Right lobe of liver (tissue), 6 donors: ENCODE measurements around the gene MPPED1. TPM values are rescaled to one million over a fixed set of nuclear protein-coding genes. Genes with fewer than 3 reads are reported as not detected.

ENCODE experiments used
- ATAC-seq, 4 donors: fragments of 200-7000 bp; cut with Tn5 transposase; one replicate each; pipeline ENCODE4 v1.9.1; 2020; ENCODE audit warnings: mild to moderate bottlenecking in 4 of 4, moderate library complexity in 4 of 4
- DNase-seq, 3 donors: peaks; one replicate each; pipeline ENCODE4 v3.0.0-alpha.2; 2020
- H3K27ac ChIP-seq, 3 donors: fragments of 200-600 bp; one replicate each; pipeline ENCODE4 v1.8.0; 2022
- H3K27me3 ChIP-seq, 2 donors: fragments of 200-600 bp; one replicate each; pipeline ENCODE4 v1.8.0; 2022
- H3K36me3 ChIP-seq, 4 donors: fragments of 200-600 bp; sonication (generic) in 1 of 4; one replicate each; pipeline versions ENCODE4 v1.5.1 to v1.8.0; 2017 to 2022; ENCODE audit warnings: control low read depth in 1 of 4
- H3K4me1 ChIP-seq, 4 donors: fragments of 200-600 bp; sonication (generic) in 1 of 4; one replicate each; pipeline versions ENCODE4 v1.5.1 to v1.8.0; 2017 to 2022; ENCODE audit warnings: control low read depth in 1 of 4
- H3K4me3 ChIP-seq, 3 donors: fragments of 200-600 bp; one replicate each; pipeline ENCODE4 v1.8.0; 2022
- H3K9me3 ChIP-seq, 4 donors: fragments of 200-600 bp; sonication (generic) in 1 of 4; one replicate each; pipeline versions ENCODE4 v1.5.1 to v1.8.0; 2017 to 2022; ENCODE audit warnings: control low read depth in 1 of 4
- CTCF ChIP-seq, 4 donors: fragments of 200-600 bp in 3 of 4; fragments of 450-650 bp in 1 of 4; IDR thresholded peaks; one replicate each; pipeline versions ENCODE4 v1.5.1 to v1.8.0; 2016 to 2022; ENCODE audit warnings: antibody characterized with exemption in 4 of 4, mild to moderate bottlenecking in 2 of 4
- POLR2A ChIP-seq: fragments of 450-650 bp; IDR thresholded peaks from one replicate; pipeline ENCODE4 v1.6.1; 2017; ENCODE audit warnings: antibody characterized with exemption, mild to moderate bottlenecking
- WGBS: methylation state at CpG from one replicate; pipeline ENCODE4 v1.1.6; 2018; ENCODE audit warnings: low coverage, low lambda C conversion rate; ENCODE audit not compliant: insufficient coverage; ENCODE audit errors: missing lambda C conversion rate; 5-methylcytosine and 5-hydroxymethylcytosine counted together
- intact Hi-C, 2 donors: fragments of 100-400 bp; cut with DNase I; formaldehyde crosslinking; loops; one replicate each; pipeline versions ENCODE4 v1.11.2 to v1.14.1; 2022
- total RNA-seq, 6 experiments: library from RNA; depleted of rRNA in 2 of 6; stranded (reverse); fragments of >200 nt in 2 of 6; fragmentation: NEBNext Ultra II Directional in 3 of 6; extraction: Animal tissue kit (Norgen Biotek cat#: 25700) in 3 of 6; gene quantifications; one replicate each; pipeline versions ENCODE4 v1.1.0 to v1.2.4, GENCODE V29; 2016 to 2023
- donor health status: DM: no; HTN: yes; CAD: no.
- donor health status: DM: no; HTN: no; CAD: no.
- donor health status: DM: no; HTN: no; CAD: no.
- donor health status: DM: no; HTN: yes; CAD: no.
- donor health status: DM: no; HTN: yes; CAD: no.

Gene MPPED1
- total RNA-seq, 6 experiments from 2014 or later: 2.4 to 13.8 (median 11.3) TPM

- Histone ChIP-seq H3K9me3 (no peaks in the 10 kb centered on the region), H3K27ac (peak overlapping the region; percentile 44 to 92 (median 79)), H3K27me3 (no peaks in the 10 kb centered on the region), H3K4me1 (peaks cover 0 to 41% (median 19%) of the 10 kb centered on the region in 4 donors), H3K36me3 (no peaks in the 10 kb centered on the region), H3K4me3 (no peak overlapping the region)
- intact Hi-C loops: no loop called here
- ATAC-seq (no peak), DNase-seq (peak in 1 of 3 donors; percentile 43)
- TF ChIP-seq CTCF (IDR thresholded peaks at IDR 0.05) (no peak), POLR2A (no peak)
- no CpG with 5 or more reads among the region's 4 CpGs for WGBS
Measured at GRCh38 chr22:43390872-43391271, 20.9 kb upstream of the MPPED1 start.

- DNase-seq: peak; percentile 55 to 89 (median 83)
- peaks cover 0 to 42% (median 19%) of the 10 kb centered on the region in 4 donors for H3K4me1 ChIP-seq
- H3K4me3 ChIP-seq: no peak overlapping the region
- H3K27me3 ChIP-seq: no peaks in the 10 kb centered on the region
- intact Hi-C loops: no loop called here
- no peaks in the 10 kb centered on the region for H3K36me3 ChIP-seq
- TF ChIP-seq CTCF (IDR thresholded peaks at IDR 0.05) (no peak), POLR2A (peak; percentile 66)
- 36% methylated on average over 1 of the region's 3 CpGs for WGBS
- H3K9me3 ChIP-seq: no peaks in the 10 kb centered on the region
- peak; percentile 83 to 90 (median 88) for ATAC-seq
- H3K27ac ChIP-seq: peak overlapping the region; percentile 44 to 92 (median 79)
Measured at GRCh38 chr22:43391306-43391705, 20.5 kb upstream of the MPPED1 start.

- Histone ChIP-seq H3K27me3 (no peaks in the 10 kb centered on the region), H3K9me3 (no peaks in the 10 kb centered on the region), H3K4me3 (no peak overlapping the region), H3K36me3 (no peaks in the 10 kb centered on the region), H3K4me1 (peaks cover 0 to 54% (median 25%) of the 10 kb centered on the region in 4 donors), H3K27ac (peak overlapping the region in 1 of 3 donors; percentile 79)
- intact Hi-C loops: no loop called here
- DNase-seq (no peak), ATAC-seq (no peak)
- TF ChIP-seq POLR2A: no peak
- TF ChIP-seq CTCF (IDR thresholded peaks at IDR 0.05): no peak
- 78% methylated on average over 5 of the region's 9 CpGs for WGBS
Measured at GRCh38 chr22:43392385-43392989, 19.3 kb upstream of the MPPED1 start.

DNA sequence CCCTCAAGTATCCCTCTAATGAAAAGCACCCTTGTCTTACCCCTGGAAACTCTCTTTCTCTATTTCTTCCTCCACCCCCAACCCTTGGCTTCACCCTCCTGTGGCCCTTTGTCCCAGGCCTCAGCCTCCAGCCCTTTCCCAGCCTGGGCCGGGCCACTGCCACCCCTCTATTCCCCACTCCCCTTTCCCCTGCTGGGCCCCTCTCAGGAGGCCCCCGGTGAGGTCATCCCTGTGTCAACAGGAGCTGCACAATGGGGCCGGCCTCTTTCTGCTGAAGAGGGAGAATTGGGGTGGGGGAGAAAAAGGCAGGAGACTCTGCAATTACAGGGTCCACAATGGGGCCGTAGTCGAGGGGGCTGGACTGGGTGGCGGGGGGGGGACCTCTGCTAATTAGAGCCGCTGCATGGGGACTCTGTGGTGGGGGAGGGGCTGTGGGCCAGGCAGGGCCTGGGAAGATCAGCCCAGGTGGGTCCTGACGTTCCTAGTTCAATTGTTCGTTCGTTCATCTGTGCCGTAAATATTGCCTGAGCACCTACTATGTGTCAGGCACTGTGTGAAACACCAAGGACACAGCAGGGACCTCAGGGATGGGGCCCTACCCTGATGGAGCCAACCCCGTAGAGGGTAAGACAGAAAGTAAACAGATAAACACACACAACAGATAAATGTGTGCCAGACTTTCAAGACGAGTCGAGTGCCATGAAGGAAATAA, 18.5 kb upstream of the MPPED1 start:
- H3K4me3 ChIP-seq: no peak overlapping the region
- DNase-seq (no peak), ATAC-seq (no peak)
- H3K9me3 ChIP-seq: no peaks in the 10 kb centered on the region
- H3K4me1 ChIP-seq: peaks cover 0 to 56% (median 26%) of the 10 kb centered on the region in 4 donors
- no peak for TF ChIP-seq CTCF (IDR thresholded peaks at IDR 0.05)
- no peaks in the 10 kb centered on the region for H3K36me3 ChIP-seq
- H3K27ac ChIP-seq: no peak overlapping the region
- 47% methylated on average over 12 of the region's 14 CpGs for WGBS
- H3K27me3 ChIP-seq: no peaks in the 10 kb centered on the region
- intact Hi-C loops: no loop called here
